Sigmoid colon (tissue), 7 donors: ENCODE results near the gene FADS3. TPM values are rescaled to one million over a fixed set of nuclear protein-coding genes. Genes with fewer than 3 reads are reported as not detected.
A peak's percentile ranks its signal among the peaks of the same experiment; 100 is the strongest.

Experiments
- DNase-seq: peaks from one replicate; pipeline ENCODE4 v3.0.0-alpha.2; 2019
- H3K27ac ChIP-seq, 4 donors: fragments of 200-600 bp; sonication (generic); one replicate each; pipeline ENCODE4 v1.5.1; 2016 to 2019; ENCODE audit warnings: mild to moderate bottlenecking in 1 of 4
- H3K27me3 ChIP-seq, 3 donors: fragments of 200-600 bp; sonication (generic); one replicate each; pipeline ENCODE4 v1.5.1; 2019; ENCODE audit warnings: mild to moderate bottlenecking in 1 of 3
- H3K36me3 ChIP-seq, 4 donors: fragments of 200-600 bp; sonication (generic); one replicate each; pipeline ENCODE4 v1.5.1; 2016 to 2019
- H3K4me1 ChIP-seq, 4 donors: fragments of 200-600 bp; sonication (generic); one replicate each; pipeline ENCODE4 v1.5.1; 2017 to 2019
- H3K4me3 ChIP-seq, 4 donors: fragments of 200-600 bp; sonication (generic); one replicate each; pipeline ENCODE4 v1.5.1; 2017 to 2019; ENCODE audit warnings: mild to moderate bottlenecking in 2 of 4, moderate library complexity in 1 of 4
- H3K9me3 ChIP-seq, 4 donors: fragments of 200-600 bp in 3 of 4; sonication (generic) in 3 of 4; one replicate each; pipeline versions ENCODE4 v1.5.1 to v1.6.1; 2013 to 2019
- EP300 ChIP-seq, 4 donors: sonication (generic); formaldehyde crosslinking; IDR thresholded peaks; one replicate each; pipeline ENCODE4 v1.6.1; 2017; ENCODE audit warnings: antibody characterized with exemption in 4 of 4
- POLR2A ChIP-seq, 2 donors: fragments of 450-650 bp; IDR thresholded peaks; one replicate each; pipeline ENCODE4 v1.6.1; 2016; ENCODE audit warnings: antibody characterized with exemption in 2 of 2, mild to moderate bottlenecking in 2 of 2, moderate library complexity in 2 of 2
- POLR2AphosphoS5 ChIP-seq, 4 donors: sonication (generic); formaldehyde crosslinking; IDR thresholded peaks; one replicate each; pipeline ENCODE4 v1.6.1; 2017; ENCODE audit warnings: antibody characterized with exemption in 4 of 4
- WGBS, 2 donors: extraction: QIAGEN DNeasy Blood & Tissue Kit; methylation state at CpG; one replicate each; pipeline ENCODE4 v1.1.7; 2013; 5-methylcytosine and 5-hydroxymethylcytosine counted together
- intact Hi-C: fragments of 100-400 bp; cut with DNase I; formaldehyde crosslinking; loops from one replicate; pipeline ENCODE4 v1.15.1; 2023
- polyA plus RNA-seq, 3 donors: library from polyadenylated mRNA; stranded (reverse); fragments of 200-250 nt; gene quantifications; one replicate each; pipeline ENCODE4 v1.2.3, GENCODE V29; 2013
- total RNA-seq, 4 donors: library from RNA; depleted of rRNA; stranded (reverse); fragments of >200 nt; gene quantifications; one replicate each; pipeline ENCODE4 v1.1.0, GENCODE V29; 2016
- TF ChIP-seq, protein P1 (sequence below), 4 experiments: fragments of 450-650 bp in 3 of 4; fragments of 200-600 bp in 1 of 4; IDR thresholded peaks; one replicate each; pipeline ENCODE4 v1.5.1; 2016 to 2019; ENCODE audit warnings: antibody characterized with exemption in 4 of 4, mild to moderate bottlenecking in 3 of 4, moderate library complexity in 2 of 4
- donor health status: healthy with polysubstance abuse.
- donor health status: Bipolar disorder and iron deficiency.
- donor health status: healthy.

The FADS3 gene
- total and polyA plus RNA-seq, 7 donors: 1.4 to 57.9 (median 21.5) TPM

DNA sequence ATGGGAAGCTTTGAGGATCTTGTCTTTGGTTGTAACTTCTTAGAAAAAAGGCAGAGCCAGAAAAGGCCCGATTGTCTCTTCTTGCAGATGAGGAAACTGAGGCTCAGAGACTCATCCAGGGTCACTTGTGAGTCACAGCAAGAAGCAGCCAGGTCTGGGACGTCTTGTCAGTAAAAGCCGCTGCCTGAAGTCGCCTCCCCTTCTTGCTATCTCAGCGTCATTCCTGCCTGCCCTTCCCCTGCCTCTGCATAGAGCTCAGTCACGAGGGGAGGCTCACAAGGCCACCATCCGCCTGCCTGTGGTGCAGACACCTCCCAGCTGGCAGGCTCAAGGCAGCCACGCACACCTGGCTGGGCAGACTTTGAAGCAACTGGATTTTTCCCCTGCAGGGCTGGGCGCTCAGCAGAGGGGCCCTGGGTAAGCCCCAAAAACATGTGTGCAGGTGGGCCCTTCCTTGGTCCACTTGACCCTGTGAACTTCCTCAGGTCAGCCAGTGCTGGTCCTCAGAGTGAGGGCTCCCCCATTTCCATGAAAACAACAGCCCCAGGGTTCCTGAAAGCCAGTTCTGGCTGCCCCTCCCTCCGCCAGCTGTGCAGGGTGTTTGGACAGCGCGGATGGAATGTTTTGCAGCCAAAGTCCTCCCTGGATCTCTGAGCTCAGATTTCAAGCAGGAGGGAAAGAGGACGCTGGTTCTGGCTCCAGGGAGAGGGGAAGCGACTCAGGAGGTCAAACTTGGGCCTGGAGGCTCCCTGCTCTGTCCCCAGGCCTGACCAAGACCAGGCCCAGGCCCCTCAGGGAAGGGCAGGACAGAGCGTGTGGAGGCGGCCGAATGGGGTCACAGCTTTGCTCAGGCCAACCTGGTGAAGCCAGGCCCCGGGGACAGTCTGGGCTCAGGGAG is 32.1 kb upstream of the FADS3 start:
- Histone ChIP-seq H3K9me3 (no peaks in the 10 kb centered on the region), H3K27ac (peak overlapping the region; percentile 70 to 85 (median 72)), H3K4me3 (no peak overlapping the region), H3K36me3 (no peaks in the 10 kb centered on the region), H3K27me3 (peaks cover 0 to 11% (median 8%) of the 10 kb centered on the region in 3 donors), H3K4me1 (peaks cover 0 to 14% (median 7%) of the 10 kb centered on the region in 4 donors)
- intact Hi-C loops: no loop called here
- WGBS, 2 donors: 34 to 49% methylated on average over 18 of the region's 18 CpGs
- DNase-seq: peak; percentile 95
- peak; percentile 36 to 72 (median 52) for TF ChIP-seq POLR2AphosphoS5 (IDR thresholded peaks at IDR 0.05)
- no peak for TF ChIP-seq POLR2A (IDR thresholded peaks at IDR 0.05)

DNA sequence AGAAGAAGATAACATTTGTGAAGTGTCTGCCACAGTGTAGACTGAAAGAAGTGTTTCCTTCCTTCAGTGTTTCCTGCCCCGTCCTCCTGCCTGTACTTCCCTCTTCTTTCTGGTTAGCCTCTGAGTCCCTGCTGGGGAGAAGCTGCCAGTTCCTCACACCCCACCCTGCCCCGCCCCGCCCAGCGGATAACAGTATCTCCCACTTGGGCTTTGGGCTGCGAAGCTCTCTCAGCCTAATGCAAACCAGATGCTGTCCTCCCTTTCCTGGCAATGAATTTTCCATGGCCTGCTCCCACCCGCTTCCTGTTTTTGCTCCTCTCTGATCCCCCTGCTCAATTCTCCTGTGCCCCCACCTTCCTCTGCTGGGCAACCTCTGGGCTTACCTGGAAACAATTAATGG is 31.2 kb upstream of the FADS3 start:
- intact Hi-C loops: no loop called here
- H3K4me3 ChIP-seq: no peak overlapping the region
- no peaks in the 10 kb centered on the region for H3K9me3 ChIP-seq
- H3K4me1 ChIP-seq: peaks cover 0 to 23% (median 16%) of the 10 kb centered on the region in 4 donors
- DNase-seq: peak; percentile 95
- H3K27ac ChIP-seq: peak overlapping the region; percentile 70 to 85 (median 72)
- 22 to 44% methylated on average over 6 of the region's 6 CpGs for WGBS, 2 donors
- H3K27me3 ChIP-seq: peaks cover 0 to 11% (median 8%) of the 10 kb centered on the region in 3 donors
- TF ChIP-seq, protein P1, sequence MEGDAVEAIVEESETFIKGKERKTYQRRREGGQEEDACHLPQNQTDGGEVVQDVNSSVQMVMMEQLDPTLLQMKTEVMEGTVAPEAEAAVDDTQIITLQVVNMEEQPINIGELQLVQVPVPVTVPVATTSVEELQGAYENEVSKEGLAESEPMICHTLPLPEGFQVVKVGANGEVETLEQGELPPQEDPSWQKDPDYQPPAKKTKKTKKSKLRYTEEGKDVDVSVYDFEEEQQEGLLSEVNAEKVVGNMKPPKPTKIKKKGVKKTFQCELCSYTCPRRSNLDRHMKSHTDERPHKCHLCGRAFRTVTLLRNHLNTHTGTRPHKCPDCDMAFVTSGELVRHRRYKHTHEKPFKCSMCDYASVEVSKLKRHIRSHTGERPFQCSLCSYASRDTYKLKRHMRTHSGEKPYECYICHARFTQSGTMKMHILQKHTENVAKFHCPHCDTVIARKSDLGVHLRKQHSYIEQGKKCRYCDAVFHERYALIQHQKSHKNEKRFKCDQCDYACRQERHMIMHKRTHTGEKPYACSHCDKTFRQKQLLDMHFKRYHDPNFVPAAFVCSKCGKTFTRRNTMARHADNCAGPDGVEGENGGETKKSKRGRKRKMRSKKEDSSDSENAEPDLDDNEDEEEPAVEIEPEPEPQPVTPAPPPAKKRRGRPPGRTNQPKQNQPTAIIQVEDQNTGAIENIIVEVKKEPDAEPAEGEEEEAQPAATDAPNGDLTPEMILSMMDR (IDR thresholded peaks at IDR 0.05): no peak
- TF ChIP-seq POLR2A (IDR thresholded peaks at IDR 0.05) (no peak), POLR2AphosphoS5 (IDR thresholded peaks at IDR 0.05) (peak; percentile 15 to 51 (median 36)), EP300 (IDR thresholded peaks at IDR 0.05) (no peak)
- H3K36me3 ChIP-seq: no peaks in the 10 kb centered on the region

DNA sequence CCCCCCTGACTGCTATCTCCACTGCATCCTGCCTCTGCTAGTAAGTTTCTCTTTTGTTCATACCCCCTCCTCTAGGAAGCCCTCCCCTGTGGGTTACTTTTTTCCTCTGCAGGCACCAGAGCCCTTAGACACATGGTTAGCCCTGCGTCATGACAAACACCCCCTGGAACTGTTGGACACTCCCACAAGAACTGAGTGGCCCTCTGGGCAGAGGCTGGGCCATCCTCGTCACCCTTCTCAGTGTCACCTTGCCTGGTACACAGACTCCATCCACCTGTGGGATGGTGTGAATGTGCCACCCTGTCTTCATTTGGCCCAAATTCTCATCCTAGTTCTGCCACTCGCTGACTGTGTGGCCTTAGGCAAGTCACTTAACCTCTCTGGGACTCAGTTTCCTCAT is 30.1 kb upstream of the FADS3 start:
- 85 to 86% methylated on average over 3 of the region's 3 CpGs for WGBS, 2 donors
- peak overlapping the region in 3 of 4 donors; percentile 70 to 85 (median 72) for H3K27ac ChIP-seq

GRCh38 chr11:61919705-61920631 is 28.6 kb upstream of the FADS3 start:
- intact Hi-C loops: no loop called here
- Histone ChIP-seq H3K27ac (peak overlapping the region; percentile 72 to 78 (median 76)), H3K4me3 (no peak overlapping the region), H3K27me3 (peaks cover 0 to 11% (median 8%) of the 10 kb centered on the region in 3 donors), H3K4me1 (peaks cover 0 to 30% (median 24%) of the 10 kb centered on the region in 4 donors), H3K36me3 (no peaks in the 10 kb centered on the region), H3K9me3 (no peaks in the 10 kb centered on the region)
- no peak for TF ChIP-seq POLR2AphosphoS5 (IDR thresholded peaks at IDR 0.05)
- TF ChIP-seq, protein P1 (IDR thresholded peaks at IDR 0.05): no peak
- no peak for TF ChIP-seq EP300 (IDR thresholded peaks at IDR 0.05)
- no peak for TF ChIP-seq POLR2A (IDR thresholded peaks at IDR 0.05)
- WGBS, 2 donors: 26 to 69% methylated on average over 13 of the region's 13 CpGs
- peak; percentile 62 for DNase-seq

More for the DNA sequence above, 30.1 kb upstream of the FADS3 start:
- no peaks in the 10 kb centered on the region for H3K9me3 ChIP-seq
- H3K36me3 ChIP-seq: no peaks in the 10 kb centered on the region
- H3K4me3 ChIP-seq: no peak overlapping the region
- intact Hi-C loops: no loop called here
- H3K27me3 ChIP-seq: peaks cover 0 to 11% (median 8%) of the 10 kb centered on the region in 3 donors
- peaks cover 0 to 29% (median 23%) of the 10 kb centered on the region in 4 donors for H3K4me1 ChIP-seq
- DNase-seq: no peak
- TF ChIP-seq POLR2A (IDR thresholded peaks at IDR 0.05) (no peak), EP300 (IDR thresholded peaks at IDR 0.05) (no peak), POLR2AphosphoS5 (IDR thresholded peaks at IDR 0.05) (no peak)
- TF ChIP-seq, protein P1 (IDR thresholded peaks at IDR 0.05): no peak
